GM12878 (cell line): Measurements from ENCODE around the gene ARAP2. TPM values are rescaled to one million over a fixed set of nuclear protein-coding genes. Genes with fewer than 3 reads are reported as not detected.

ENCODE experiments used
- ATF7 ChIP-seq: fragments of 450-650 bp; IDR thresholded peaks from 2 replicates; pipeline ENCODE4 v1.6.1; 2016; ENCODE audit warnings: low read depth, mild to moderate bottlenecking
- MXI1 ChIP-seq: fragments of 150-350 bp; IDR thresholded peaks from 2 replicates; pipeline ENCODE4 v1.6.1; 2011; ENCODE audit warnings: low read depth, mild to moderate bottlenecking, inconsistent platforms, low read length, improper control_type of control experiment
- NFIC ChIP-seq: IDR thresholded peaks from 2 replicates; pipeline ENCODE4 v1.6.1; 2012; ENCODE audit warnings: low read depth, mild to moderate bottlenecking, inconsistent platforms, low read length, moderate library complexity
- NKRF ChIP-seq: fragments of 450-650 bp; conservative IDR thresholded peaks from 2 replicates; pipeline ENCODE4 v1.6.1; 2017; ENCODE audit warnings: mild to moderate bottlenecking, moderate library complexity
- NRF1 ChIP-seq: conservative IDR thresholded peaks from 2 replicates; pipeline ENCODE4 v1.6.1; 2011; ENCODE audit warnings: mild to moderate bottlenecking, low read depth, low read length, improper control_type of control experiment
- SMC3 ChIP-seq: IDR thresholded peaks from 2 replicates; pipeline ENCODE4 v1.6.1; 2011; ENCODE audit warnings: low read length, improper control_type of control experiment, borderline replicate concordance
- SPI1 ChIP-seq: IDR thresholded peaks from 2 replicates; pipeline ENCODE4 v1.6.1; 2011; ENCODE audit warnings: low read depth, mild to moderate bottlenecking, low read length, moderate library complexity, borderline replicate concordance; ENCODE audit not compliant: insufficient read depth
- SRF ChIP-seq, 2 experiments: IDR thresholded peaks; 2 replicates each; pipeline ENCODE4 v1.6.1; 2011; ENCODE audit warnings: low read depth in 2 of 2, low read length in 2 of 2, mild to moderate bottlenecking in 1 of 2, moderate library complexity in 1 of 2
- YBX1 ChIP-seq: fragments of 450-650 bp; IDR thresholded peaks from 2 replicates; pipeline ENCODE4 v1.6.1; 2016; ENCODE audit warnings: antibody characterized with exemption
- polyA plus RNA-seq, 11 experiments: library from polyadenylated mRNA; depleted of rRNA in 4 of 11; unstranded in 6 of 11; stranded (reverse) in 5 of 11; fragments of >200 nt; fragmentation: Nextera tagmentation in 4 of 11; fragmentation: Illumina TruSeq in 1 of 11; extraction: Ambion mirVana in 4 of 11; extraction: Trizol in 1 of 11; gene quantifications; 1 replicate in 1 of 11; 2 replicates in 10 of 11; pipeline versions ENCODE4 v1.2.1 to v1.2.3, GENCODE V29; 2011 to 2016; ENCODE audit warnings: inconsistent platforms in 2 of 11, missing spikeins in 2 of 11, low read depth in 1 of 11
- total RNA-seq, 4 experiments: library from RNA; depleted of rRNA in 3 of 4; stranded (reverse); fragments of >200 nt in 3 of 4; fragmentation: Illumina TruSeq in 1 of 4; extraction: Trizol in 1 of 4; gene quantifications; 2 replicates each; pipeline versions ENCODE4 v1.2.1 to v1.2.3, GENCODE V29; 2013 to 2021
- TF ChIP-seq, protein P1 (sequence below): fragments of 450-650 bp; IDR thresholded peaks from 2 replicates; pipeline ENCODE4 v1.6.1; 2017; ENCODE audit warnings: low read depth, mild to moderate bottlenecking, moderate library complexity
- TF ChIP-seq, protein P2 (sequence below): IDR thresholded peaks from 2 replicates; pipeline ENCODE4 v1.6.1; 2011; ENCODE audit warnings: borderline replicate concordance, low read depth, mild to moderate bottlenecking, moderate library complexity, low read length; ENCODE audit not compliant: insufficient read depth, poor library complexity, severe bottlenecking
- TF ChIP-seq, protein P3 (sequence below): IDR thresholded peaks from 2 replicates; pipeline ENCODE4 v1.6.1; 2012; ENCODE audit warnings: low read depth, low read length, improper control_type of control experiment

ARAP2 gene
- total and polyA plus RNA-seq, 10 of the 15 experiments (the other 5 are each of a cell fraction or from before 2014, with no cell fraction given), result 5.4 to 36.1 (median 12.2) TPM

- TF ChIP-seq NKRF (no peak), SPI1 (no peak), NFIC (no peak), SMC3 (no peak), ATF7 (0 out of 2 replicates have a peak, but pooled peaks have one; percentile 15), YBX1 (no peak), MXI1 (no peak), NRF1 (no peak), SRF (IDR thresholded peaks at IDR 0.05; ENCODE audit: low read depth in 2 of 2, low read length in 2 of 2) (no peak)
- TF ChIP-seq, protein P1, sequence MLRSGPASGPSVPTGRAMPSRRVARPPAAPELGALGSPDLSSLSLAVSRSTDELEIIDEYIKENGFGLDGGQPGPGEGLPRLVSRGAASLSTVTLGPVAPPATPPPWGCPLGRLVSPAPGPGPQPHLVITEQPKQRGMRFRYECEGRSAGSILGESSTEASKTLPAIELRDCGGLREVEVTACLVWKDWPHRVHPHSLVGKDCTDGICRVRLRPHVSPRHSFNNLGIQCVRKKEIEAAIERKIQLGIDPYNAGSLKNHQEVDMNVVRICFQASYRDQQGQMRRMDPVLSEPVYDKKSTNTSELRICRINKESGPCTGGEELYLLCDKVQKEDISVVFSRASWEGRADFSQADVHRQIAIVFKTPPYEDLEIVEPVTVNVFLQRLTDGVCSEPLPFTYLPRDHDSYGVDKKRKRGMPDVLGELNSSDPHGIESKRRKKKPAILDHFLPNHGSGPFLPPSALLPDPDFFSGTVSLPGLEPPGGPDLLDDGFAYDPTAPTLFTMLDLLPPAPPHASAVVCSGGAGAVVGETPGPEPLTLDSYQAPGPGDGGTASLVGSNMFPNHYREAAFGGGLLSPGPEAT, result peak; percentile 22; the same call in 1 of the 2 replicates
- TF ChIP-seq, protein P2, sequence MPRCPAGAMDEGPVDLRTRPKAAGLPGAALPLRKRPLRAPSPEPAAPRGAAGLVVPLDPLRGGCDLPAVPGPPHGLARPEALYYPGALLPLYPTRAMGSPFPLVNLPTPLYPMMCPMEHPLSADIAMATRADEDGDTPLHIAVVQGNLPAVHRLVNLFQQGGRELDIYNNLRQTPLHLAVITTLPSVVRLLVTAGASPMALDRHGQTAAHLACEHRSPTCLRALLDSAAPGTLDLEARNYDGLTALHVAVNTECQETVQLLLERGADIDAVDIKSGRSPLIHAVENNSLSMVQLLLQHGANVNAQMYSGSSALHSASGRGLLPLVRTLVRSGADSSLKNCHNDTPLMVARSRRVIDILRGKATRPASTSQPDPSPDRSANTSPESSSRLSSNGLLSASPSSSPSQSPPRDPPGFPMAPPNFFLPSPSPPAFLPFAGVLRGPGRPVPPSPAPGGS, result no peak
- TF ChIP-seq, protein P3, sequence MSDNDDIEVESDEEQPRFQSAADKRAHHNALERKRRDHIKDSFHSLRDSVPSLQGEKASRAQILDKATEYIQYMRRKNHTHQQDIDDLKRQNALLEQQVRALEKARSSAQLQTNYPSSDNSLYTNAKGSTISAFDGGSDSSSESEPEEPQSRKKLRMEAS, result peak; percentile 63; the same call in 1 of the 2 replicates
Observed at GRCh38 chr4:36241771-36242170, 2.5 kb downstream of the ARAP2 start (continued).
